Stimulated activated CD8-positive, alpha-beta memory T cell treated with anti-CD3 and anti-CD28 coated beads, Interleukin-12 subunit alpha, Interleukin-12 subunit beta, amount 100 ng/mL, for 1 hour (primary cell): ENCODE measurements around the gene CLEC19A.
"Not testable (repeated sequence)": the region's sequence is repeated elsewhere in the genome, so short reads cannot be mapped to it uniquely, and the experiment has no call there.

Experiments
- DNase-seq: peaks from one replicate; pipeline ENCODE4 v3.0.0-alpha.2; 2020; ENCODE audit warnings: low read depth

CLEC19A gene

DNA sequence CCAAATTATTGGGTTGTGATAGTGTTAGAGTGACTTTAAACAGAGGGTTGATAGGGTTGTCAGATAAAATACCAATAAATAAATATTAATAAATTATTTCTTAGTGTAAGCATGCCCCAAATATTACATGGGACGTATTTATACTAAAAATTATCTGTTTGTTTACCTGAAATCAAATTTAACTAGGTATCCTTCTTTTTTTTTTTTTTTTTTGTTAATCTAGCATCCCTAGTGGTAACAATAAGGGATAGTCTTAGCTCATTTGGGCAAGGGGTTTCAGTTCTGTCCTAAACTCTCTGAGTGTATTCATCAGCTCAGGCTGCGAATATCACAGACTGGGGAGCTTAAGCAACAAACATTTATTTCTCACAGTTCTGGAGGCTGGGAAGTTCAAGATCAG, 1.3 kb downstream of the CLEC19A start:
- DNase-seq: no peak

DNA sequence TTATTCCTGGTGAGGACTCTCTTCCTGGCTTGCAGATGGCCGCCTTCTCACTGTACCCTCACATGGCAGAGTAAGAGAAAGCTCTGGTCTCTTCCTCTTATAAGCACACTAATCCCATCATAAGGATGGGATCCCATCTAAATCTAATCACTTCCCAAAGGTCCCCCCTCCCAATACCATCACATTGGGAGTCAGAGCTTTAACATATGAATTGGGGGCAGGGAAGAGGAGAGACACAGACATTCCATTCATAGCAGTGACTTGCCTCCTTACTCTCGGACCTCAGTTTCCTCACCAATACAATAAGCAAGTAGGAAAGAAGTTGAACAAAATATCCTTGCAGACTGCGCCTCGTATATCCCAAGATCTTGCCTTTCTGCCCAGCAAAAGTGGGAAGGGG, 1.7 kb downstream of the CLEC19A start:
- no peak for DNase-seq

DNA sequence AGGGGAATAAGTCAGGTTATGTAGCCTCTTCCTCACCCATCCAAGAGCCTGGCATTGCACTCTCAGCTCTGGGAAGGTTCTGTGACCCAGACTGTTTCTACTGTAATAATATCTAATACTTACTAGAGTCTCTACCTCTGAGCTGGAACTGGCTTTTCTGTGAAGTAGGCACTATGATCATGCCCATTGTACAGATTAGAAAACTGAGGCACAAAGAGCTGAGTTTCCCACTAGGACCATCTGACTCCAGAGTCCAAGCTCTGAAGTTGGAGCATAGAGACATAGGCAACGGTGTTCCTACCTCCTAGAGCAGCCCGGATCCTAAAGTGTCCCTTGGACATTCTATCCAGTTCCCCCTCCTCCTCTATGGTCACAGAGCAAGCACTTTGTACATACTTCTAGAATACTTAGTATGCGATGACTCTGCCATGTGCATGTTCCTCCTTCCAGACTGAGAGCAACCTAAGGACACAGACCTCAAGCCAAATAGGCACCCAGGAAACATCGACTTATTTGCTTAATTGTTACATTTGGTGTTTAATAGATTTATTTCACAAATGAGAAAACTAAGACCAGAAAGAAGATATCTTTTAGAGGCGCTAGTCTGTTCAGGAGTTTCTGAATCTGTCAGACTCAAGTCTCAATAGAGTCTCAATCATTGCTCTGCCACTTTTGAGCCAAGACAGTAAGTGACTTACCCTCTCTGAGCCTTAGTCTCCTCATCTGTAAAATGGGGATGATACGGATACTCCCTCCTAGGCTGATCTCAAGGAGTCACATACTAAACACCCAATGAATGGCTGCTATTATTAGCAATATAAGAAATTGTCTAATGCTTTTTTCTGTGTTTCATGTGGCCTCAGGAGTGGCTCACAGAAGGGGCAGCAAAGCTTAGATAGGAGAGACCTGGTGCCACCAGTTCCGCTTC, 3.6 kb downstream of the CLEC19A start:
- DNase-seq: no peak

DNA sequence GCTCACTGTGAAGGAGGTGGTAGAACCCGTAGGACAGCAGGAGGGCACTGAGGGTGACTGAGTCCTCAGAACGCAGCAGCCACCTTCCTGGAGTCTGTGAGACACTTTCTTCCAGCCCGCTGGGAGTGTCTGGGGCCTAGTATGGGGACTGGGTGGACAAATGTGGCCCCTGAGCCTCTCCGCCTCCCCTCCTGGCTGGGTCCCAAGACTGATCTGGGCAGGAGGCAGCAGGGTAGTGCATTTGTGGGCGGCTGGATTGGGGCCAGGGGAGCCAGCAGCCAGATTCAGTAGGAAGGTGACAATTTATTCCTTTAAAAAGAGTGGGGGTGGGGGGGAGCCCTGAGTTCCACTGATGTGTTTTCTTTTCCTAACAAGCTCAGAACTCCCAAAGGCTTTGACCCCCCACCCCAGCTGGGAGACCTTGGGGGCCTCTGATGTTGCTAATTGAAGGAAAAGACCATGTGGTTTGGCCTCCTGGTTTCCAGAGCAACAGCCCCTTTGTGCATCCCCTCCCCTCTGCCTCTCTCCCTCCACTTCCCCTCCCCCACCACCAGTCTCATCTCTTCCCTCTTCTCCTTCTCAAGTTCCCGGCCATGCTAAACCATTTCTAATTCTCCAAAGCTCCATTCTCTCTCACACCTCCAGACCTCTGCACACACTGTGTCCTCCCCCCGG, 4.4 kb downstream of the CLEC19A start:
- DNase-seq: no peak

DNA sequence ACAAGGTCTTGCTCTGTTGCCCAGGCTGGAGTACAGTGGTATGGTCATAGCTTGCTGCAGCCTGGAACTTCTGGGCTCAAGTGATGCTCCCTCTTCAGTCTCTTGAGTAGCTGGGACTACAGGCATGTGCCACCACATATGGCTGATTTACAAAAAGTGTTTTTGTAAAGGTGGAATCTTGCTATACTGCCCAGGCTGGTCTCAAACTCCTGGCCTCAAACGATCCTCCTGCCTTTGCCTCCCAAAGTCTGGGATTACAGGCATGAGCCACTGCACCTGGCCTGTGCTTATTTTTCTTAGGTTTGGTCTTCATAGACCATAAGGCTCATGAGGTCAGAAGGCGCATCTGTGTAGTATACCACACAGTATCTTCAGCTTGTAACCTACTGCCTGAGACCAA, 5.3 kb downstream of the CLEC19A start:
- DNase-seq: no peak

DNA sequence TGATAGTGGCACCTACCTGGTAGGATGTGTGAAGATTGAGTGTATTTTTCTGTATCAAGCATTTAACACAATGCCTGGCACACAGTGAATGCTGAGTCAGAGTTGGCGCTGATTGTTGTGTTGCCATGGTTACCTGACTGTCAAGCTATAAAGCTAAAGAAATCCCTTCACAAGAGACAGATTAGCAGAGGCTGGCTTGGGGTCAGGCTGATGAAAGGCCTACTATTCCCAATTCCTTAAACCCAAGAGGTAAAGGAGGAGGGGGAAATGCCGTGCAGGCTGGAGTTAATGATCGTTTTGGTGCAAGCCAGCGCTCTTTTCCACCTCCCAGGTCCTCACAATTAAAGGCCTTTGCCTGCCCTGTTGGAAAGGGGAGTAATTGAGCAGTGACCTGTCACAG, 5.9 kb downstream of the CLEC19A start:
- no peak for DNase-seq

DNA sequence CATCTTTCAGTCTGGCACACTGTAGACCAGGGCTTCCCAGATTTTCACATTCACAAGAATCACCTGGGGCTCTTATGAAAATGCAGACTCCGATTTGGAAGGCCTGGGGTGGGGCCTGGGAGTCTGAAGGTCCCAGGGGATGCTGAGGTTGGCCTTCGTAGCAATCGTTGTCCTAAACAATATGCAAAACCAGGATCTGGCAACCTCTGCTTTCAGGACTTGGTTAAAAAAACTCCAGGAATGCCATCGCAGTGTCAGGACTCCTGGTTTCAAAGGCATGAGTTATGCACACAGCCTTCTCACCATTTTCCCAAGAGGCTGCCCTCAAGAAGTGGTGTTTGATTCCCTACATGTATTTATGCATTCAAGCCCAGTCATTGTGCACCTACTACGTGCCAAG, 6.7 kb downstream of the CLEC19A start:
- no peak for DNase-seq

DNA sequence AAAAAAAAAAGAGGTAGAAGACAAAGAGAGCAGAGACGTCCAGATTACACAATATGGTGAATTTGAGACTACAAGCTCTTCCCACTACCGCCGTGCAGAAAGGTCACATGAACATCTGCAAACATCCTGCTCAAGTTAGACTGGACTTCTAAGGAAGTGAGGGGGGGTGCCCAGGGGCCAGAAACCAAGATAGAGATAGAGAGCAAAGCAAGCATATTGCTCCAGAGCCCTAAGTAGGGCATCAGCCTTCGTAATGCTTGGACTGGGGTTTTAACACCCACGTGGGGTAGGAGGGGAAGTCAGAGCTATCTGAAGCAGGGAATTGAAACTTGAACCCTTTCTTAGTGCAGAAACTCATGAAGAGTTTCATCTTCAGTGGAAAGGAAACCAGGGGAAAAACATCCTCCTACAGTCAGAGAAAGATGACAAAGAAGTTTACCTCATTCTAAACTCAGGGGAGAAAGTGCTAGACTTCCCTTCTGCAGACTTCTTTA, 8.7 kb downstream of the CLEC19A start:
- DNase-seq: no peak

DNA sequence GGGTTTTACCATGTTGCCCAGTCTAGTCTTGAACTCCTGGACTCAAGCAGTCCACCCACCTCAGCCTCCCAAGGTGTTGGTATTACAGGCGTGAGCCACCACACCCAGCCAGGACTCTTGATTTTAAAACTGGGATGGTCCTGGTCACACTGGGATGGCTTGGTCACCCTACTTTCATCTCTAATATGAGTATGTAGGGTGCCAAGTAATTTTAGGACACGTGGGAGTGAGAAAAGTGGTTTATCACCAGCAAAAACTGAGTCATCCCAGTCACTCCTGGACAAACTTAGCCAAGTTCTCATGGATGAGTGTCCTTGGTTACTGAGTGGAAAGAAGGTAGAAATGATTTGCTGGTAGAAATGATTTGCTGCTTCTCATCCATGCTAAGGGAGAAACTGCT, 9.9 kb downstream of the CLEC19A start:
- DNase-seq: no peak

DNA sequence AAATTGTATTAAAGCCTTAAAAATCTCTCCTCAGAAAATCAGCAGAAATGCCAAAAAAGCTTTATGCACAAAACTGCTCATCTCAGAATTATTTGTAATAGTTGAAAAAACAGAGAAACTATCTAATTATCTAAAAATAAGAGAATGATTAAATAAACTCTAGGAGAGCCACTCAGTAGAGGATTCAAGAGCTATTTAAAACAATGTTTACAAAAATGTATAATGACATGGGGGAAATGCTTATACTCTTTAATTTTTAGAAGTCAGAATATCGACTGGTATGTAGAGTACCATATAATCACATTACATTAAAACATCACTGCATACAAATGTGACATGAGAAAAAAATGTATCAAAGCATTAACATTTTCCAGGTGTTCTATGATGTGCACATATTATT, 11.9 kb downstream of the CLEC19A start:
- no peak for DNase-seq

DNA sequence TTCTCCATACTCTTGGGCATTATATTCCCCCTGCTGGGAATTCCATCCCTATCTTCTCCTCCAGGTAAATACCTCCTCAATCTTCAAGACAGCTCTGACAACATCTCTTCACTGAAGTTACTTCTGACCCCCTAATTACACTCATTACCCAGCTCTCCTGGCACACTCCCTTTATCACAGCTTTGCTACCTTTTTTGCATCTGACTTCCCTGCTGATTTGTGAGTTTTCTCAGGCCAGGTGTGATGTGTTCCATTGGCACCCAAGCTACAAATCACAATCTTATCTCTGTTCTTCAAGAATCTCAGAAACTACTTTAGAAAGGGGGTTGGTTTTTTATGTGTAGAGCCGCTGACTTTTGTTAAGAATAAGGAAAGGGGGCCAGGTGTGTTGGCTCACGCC, 14.0 kb downstream of the CLEC19A start:
- DNase-seq: no peak

DNA sequence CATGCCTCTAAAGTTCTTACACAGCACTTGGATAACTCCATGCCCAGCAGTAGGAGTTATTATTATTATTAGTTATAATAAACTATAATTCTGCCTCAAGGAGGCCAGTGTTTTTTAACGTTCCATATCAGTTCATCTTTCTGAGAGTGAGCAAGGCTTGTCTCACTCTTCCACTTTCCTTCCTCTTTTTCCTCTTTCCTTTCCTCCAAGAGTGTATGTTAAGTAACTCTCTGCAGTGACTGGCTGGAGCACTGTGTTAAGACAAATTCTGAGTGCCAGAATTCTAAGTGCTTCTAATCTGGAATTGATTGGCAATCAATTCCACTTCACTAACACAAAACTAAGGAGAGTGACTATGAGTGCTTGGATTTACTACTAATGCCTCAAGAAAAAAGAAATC, 16.4 kb downstream of the CLEC19A start:
- no peak for DNase-seq

DNA sequence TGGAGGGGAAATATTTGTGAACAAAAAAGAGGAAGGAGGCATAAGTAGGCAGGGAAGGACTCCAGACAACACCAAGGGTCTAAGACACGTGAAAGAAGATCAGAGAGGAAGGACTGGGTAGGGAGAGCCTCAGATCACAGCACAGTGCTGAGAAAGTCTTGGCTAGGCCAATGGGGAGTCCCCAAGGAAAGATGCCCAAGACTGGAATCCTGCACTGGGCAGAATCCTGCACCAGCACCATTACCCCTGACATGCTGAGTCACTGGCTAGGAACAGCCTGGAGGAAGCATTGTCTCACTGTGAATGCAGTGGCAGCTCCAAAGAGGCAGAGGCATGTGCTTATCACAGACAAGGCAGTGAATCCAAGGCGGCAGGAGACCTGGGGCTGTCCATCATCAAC, 19.2 kb downstream of the CLEC19A start:
- DNase-seq: no peak

DNA sequence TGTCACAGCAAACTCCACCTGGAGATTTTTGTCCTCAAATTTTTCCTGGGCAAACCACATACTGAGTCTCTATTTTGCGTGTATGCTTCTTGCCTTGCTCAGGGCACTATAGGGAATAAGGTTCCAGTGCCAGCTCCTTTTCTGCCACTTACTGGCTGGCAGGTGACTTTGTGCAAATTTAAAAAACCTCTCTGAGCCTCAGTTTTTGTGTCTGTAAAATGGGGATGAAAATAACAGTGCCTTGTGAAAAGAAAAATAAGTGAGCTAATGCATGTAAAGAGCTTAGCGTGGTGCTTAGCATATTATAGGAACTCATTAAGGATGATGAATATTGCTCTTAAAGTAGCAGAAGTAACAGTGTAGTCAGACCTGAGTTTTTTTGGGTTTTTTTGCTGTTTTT, 19.9 kb downstream of the CLEC19A start:
- no peak for DNase-seq

DNA sequence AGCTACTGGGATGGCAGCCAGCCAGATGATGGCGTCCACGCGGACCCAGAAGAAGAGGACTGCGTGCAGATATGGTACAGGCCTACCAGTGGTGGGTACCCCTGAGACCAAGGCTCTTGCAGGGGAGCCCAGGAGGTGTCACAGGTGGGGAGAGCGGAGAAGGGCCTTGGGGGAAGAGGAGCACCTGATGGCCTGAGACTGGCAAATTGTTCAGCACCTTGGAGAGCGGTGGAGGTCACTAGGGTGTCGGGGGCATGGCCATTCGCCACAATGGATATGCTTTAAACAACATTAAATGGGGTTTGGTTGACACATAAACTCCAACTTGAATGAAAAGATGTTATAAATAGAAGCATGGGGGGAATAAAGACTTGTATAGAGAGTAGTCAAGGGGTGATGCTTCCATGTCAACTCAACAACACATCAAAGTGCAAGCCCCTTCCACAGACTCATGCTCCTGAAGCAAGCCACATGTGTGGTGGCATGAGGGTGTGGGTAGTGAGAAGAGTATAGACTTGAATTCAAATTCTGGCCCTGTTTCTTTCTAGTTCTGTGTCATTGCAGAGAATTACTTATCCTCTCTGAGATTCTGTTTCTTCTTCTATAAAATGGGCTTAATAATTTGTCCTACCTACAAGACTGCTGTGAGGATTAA, 22.2 kb downstream of the CLEC19A start:
- no peak for DNase-seq

DNA sequence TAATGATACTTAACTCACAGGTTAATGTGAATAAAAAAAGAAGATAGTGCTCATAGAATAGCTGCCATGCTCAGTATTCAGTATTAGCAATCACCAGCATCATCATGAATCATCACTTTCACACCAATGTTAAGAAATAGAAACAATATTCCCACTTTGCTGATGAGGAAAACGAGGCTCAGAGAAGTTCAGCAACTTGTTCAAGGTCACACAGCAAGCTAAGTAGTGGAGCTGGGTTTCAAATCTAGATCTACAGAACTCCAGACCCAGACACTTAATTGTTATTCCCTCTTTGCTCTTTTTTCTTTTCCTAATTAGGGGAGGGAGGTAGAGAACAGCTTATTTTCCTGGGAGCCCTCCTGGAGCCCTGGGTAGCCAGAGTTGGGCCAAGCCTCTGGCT, 22.9 kb downstream of the CLEC19A start:
- DNase-seq: no peak

DNA sequence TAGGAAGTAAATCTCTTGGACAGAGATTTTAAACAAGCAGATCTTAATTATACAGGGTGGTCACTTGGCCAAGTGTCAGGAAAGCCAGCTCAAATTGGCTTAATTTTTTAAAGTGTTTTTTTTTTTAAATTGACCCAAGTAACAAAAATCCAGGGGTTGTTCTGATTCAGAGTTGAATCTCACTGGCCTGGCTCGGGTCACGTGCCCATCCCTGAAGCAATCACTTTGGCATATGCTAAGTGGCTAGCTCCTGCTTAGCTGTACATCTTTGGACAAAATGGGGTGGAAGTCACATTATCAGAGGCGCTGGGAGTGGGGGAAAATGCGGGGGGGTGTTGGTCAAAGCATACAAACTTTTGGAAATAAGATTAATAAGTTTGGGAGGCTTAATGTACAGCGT, 23.6 kb downstream of the CLEC19A start:
- no peak for DNase-seq

DNA sequence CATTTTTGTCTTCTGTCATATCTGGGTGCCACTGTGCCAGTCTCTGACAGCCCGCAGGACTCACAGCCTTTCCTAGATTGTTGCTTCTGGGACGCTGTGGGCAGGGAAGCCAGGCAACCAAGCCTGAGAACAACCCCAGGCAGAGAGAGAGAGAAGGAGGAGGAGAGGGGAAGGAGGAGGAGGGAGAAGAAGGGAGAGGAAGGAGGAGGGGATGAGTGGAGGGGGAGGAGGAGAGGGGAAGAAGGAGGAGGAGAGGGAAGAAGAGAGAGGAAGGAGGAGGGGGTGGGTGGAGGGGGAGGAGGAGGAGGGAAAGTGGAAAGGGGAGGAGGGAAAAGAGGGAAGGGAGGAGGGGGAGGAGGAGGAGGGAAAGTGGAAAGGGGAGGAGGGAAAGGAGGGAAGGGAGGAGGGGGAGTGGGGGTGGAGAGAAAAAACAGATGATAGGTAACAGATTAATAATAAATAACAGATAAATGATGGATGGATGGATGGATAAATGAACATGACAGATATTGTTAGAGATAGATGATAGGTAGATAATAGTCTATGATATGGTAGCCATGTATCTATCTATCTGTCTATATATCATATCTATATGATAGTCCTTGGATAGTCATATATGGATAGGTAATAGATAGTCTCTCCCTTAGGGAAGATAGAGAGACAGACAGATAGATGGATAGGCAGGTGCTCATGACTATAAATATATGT, 29.3 kb downstream of the CLEC19A start:
- no peak for DNase-seq

DNA sequence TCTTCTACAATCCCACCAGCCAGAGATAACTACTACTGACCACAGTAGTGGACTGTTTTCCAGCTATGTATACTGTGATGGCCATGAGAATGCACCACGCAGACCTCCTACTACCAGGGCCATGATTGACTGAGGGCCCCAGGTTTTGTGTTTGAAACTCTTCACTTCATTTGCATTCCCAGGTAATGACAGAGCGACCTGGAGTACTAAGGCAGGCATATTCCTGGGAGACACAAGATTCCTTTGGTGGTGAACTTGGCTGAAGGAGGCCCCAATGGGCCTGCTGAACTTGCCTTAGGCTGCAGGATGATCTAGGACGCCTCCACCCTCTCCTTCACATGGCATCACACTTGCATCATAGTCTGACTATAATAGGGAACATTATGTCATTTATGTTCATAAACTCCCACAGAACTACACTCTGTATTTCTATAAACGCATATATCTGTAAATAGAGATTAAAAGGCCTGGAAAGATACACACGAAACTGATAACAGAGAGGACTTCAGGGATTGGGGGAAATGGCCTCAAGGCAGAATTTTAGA, 30.4 kb downstream of the CLEC19A start:
- no peak for DNase-seq

DNA sequence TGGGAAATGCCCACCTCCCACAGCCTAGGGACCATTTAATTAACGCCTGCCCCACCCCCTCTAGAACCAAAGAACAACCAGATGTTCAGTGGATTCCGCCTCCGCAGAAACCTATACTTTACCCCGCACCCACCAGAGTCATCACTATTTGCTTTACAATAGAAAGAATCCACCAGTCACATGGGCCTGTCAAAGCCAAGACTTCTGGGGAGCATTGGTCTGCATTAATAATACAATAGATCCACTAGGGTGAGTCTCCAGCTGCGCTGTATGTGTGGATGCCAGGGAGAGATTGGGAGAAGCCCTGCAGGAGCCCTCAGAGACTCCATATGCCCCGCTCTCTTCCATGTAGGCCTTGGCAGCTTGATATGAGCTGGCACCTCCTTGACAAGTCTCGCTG, 31.3 kb downstream of the CLEC19A start:
- DNase-seq: no peak

DNA sequence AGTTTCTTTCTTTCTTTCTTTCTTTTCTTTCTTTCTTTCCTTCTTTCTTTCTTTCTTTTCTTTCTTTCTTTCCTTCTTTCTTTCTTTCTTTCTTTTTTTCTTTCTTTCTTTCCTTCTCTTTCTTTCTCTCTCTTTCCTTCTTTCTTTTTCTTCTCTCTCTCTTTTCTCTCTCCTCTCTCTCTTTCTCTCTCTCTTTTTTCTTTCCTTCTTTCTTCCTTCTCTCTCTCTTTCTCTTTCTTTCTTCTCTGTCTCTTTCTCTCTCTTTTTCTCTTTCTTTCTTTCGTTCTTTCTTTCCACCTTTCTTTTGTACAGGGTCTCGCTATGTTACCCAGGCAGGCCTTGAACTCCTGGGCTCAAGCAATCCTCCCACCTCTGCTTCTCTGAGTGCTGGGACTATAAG, 35.7 kb downstream of the CLEC19A start:
- not testable (repeated sequence) for DNase-seq

DNA sequence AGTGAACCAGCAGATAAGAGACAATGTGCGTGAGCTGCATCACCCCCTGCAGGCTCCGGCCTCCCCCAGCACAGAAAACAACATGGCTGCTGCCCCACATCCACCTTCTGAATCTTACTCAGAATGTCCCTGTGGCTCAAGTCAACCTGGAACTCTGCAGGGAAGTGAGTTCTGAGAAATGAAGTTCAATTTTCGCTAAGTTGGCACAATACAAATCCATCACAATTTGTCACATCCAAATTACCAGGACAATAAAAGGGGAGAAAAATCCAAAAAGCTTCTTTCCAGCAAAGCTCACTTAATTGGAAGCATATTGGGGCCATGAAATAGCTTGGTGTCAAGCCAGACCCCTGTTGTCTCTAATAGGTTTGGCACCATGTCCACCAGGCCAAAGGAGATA, 38.1 kb downstream of the CLEC19A start:
- DNase-seq: no peak
